ENCODE results near the gene CCDC85B. TPM values are rescaled to one million over a fixed set of nuclear protein-coding genes. Genes with fewer than 3 reads are reported as not detected.

CCDC85B gene
- total RNA-seq, 1 donor from 2014 or later = 29.7 TPM

GRCh38 chr11:65879617-65880016 is 10.9 kb upstream of the CCDC85B start, which contains the start of gene CTSW:
TSS of gene CTSW (plus strand) at chr11:65879837. CDS start at chr11:65879855, 18 bp downstream.
- Histone ChIP-seq H3K36me3 (ENCODE audit: control insufficient read depth, insufficient read depth, low read length) (peaks cover 16% of the 10 kb centered on the region), H3K4me3 (ENCODE audit: low read depth, low read length) (no peak within 1 kb of the TSS), H3K27me3 (ENCODE audit: control insufficient read depth, insufficient read depth, low read length) (no peaks in the 10 kb centered on the region)
- no peak for TF ChIP-seq CTCF (IDR thresholded peaks at IDR 0.05; ENCODE audit: insufficient read depth, low read length, severe bottlenecking)
- FAIRE-seq (no peak), DNase-seq (ENCODE audit: low read depth) (no peak)

DNA sequence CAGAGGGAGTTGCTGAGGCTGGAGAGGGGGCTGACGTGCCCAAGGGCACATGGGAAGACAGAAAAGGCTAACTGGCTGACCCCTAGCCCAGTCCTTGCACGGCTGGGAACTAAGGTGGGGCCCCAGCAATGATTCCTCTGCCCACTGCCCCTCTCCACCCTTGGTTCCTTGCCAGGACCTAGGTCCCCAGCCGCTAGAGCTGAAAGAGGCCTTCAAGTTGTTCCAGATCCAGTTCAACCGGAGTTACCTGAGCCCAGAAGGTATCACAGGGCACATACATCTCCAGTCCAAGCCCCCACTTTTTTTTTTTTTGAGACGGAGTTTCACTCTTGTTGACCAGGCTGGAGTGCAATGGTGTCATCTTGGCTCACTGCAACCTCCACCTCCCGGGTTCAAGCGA is 10.4 kb upstream of the CCDC85B start:
- Histone ChIP-seq H3K4me3 (ENCODE audit: low read depth, low read length) (no peak overlapping the region), H3K27me3 (ENCODE audit: control insufficient read depth, insufficient read depth, low read length) (no peaks in the 10 kb centered on the region), H3K36me3 (ENCODE audit: control insufficient read depth, insufficient read depth, low read length) (peaks cover 19% of the 10 kb centered on the region)
- no peak for TF ChIP-seq CTCF (IDR thresholded peaks at IDR 0.05; ENCODE audit: insufficient read depth, low read length, severe bottlenecking)
- DNase-seq (ENCODE audit: low read depth) (no peak), FAIRE-seq (no peak)

DNA sequence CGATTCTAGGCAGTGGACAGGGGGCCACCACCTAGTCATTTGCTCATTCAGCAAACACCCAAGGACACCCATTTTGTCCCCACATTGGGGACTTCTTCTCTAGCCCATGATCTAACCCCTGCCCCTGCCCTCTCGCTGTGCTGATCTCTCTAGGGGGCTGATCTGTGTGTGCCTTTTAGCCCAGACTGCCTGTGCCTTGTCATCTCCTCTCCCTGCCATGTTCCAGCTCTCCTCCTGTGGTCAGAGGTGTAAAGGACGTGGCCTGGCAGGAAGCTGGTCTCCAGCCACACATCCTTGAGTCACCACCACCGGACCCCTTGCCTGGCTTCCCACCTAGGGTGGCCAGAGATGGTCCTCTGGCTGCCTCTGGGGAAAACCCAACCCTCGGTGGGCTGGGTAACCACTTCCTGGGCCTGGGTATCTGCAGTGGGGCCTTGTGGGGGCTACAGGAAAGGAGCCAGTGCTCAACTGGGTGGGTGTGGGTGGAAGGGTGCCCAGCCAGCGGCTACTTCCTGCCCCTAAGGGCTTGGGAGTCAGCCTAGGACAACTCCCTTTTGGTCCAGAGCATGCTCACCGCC is 9.5 kb upstream of the CCDC85B start:
- no peak for TF ChIP-seq CTCF (IDR thresholded peaks at IDR 0.05; ENCODE audit: insufficient read depth, low read length, severe bottlenecking)
- H3K36me3 ChIP-seq (ENCODE audit: control insufficient read depth, insufficient read depth, low read length) = peaks cover 21% of the 10 kb centered on the region
- H3K4me3 ChIP-seq (ENCODE audit: low read depth, low read length) = no peak overlapping the region
- no peaks in the 10 kb centered on the region for H3K27me3 ChIP-seq (ENCODE audit: control insufficient read depth, insufficient read depth, low read length)
- no peak for FAIRE-seq
- DNase-seq (ENCODE audit: low read depth) = no peak

DNA sequence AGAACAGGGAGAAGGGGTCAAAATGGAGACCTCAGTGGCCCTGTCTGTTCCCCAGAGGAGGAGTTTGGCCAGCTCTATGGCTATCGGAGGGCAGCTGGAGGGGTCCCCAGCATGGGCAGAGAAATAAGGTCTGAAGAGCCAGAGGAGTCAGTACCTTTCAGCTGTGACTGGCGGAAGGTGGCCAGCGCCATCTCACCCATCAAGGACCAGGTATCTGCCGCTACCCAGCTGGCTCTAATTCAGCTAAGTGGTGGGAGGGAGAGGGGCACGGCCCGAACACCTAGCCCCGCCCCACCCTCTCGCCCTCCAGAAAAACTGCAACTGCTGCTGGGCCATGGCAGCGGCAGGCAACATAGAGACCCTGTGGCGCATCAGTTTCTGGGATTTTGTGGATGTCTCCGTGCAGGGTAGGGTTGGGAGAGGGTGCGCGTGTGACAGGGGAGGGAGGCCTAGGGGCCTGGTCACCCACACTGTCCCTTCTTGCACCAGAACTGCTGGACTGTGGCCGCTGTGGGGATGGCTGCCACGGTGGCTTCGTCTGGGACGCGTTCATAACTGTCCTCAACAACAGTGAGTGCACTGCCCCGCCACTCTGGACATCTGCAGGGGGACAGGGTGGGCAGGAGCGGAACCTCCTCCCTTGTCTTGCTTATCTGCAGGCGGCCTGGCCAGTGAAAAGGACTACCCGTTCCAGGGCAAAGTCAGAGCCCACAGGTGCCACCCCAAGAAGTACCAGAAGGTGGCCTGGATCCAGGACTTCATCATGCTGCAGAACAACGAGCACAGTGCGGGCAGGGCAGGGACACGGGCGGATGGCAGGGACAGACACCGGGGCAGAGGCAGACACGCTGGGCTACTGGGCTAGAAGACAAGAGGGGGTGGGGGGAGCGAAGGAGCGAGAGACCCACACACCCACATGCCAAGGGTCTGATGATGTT is 8.1 kb upstream of the CCDC85B start:
- DNase-seq (ENCODE audit: low read depth) (no peak), FAIRE-seq (no peak)
- H3K27me3 ChIP-seq (ENCODE audit: control insufficient read depth, insufficient read depth, low read length) = no peaks in the 10 kb centered on the region
- H3K4me3 ChIP-seq (ENCODE audit: low read depth, low read length) = no peak overlapping the region
- TF ChIP-seq CTCF (IDR thresholded peaks at IDR 0.05; ENCODE audit: insufficient read depth, low read length, severe bottlenecking) = no peak
- peaks cover 27% of the 10 kb centered on the region for H3K36me3 ChIP-seq (ENCODE audit: control insufficient read depth, insufficient read depth, low read length)

- no peak for FAIRE-seq
- no peak for DNase-seq (ENCODE audit: low read depth)
- Histone ChIP-seq H3K27me3 (ENCODE audit: control insufficient read depth, insufficient read depth, low read length) (no peaks in the 10 kb centered on the region), H3K4me3 (ENCODE audit: low read depth, low read length) (no peak overlapping the region), H3K36me3 (ENCODE audit: control insufficient read depth, insufficient read depth, low read length) (peaks cover 28% of the 10 kb centered on the region)
- no peak for TF ChIP-seq CTCF (IDR thresholded peaks at IDR 0.05; ENCODE audit: insufficient read depth, low read length, severe bottlenecking)
Measured at GRCh38 chr11:65883058-65883761, 7.3 kb upstream of the CCDC85B start.
